SH-SY5Y (cell line): ENCODE measurements around the gene RFXAP.

Experiments used
- GATA2 ChIP-seq: IDR thresholded peaks from 2 replicates; pipeline ENCODE4 v1.6.1; 2011; ENCODE audit warnings: mild to moderate bottlenecking, low read depth, low read length
- GATA3 ChIP-seq: IDR thresholded peaks from 2 replicates; pipeline ENCODE4 v1.6.1; 2011; ENCODE audit warnings: low read depth, mild to moderate bottlenecking, low read length, moderate library complexity

DNA sequence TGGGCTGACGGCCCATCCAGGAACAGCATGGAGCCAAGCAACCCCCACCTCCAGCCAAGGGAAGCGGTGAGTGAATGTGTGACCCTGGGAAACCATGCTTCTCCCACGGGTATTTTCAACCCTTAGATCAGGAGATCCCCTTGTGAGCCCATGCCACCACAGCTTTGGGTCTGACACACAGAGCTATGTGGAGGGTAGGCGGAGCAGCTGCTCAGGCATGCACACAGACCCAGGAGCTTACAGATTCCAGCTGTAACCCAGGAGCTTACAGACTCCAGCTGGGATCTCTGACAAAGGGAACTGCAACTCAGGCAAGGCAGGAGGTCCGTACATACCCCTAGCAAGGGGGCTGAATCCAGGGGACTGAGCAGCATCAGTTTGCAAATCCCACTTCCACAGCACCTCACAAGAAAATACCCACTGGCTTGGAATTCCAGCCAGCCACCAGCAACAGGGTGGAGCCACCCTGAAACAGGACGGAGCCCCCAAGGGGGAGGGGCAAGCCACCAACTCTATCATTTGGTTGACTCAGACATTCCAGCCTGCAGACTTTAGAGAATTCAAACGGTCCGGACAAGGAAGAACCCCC lies 40.8 kb upstream of the RFXAP start:
- TF ChIP-seq GATA2 (no peak), GATA3 (no peak)
